ENCODE data around the gene CHST4. TPM values are rescaled to one million over a fixed set of nuclear protein-coding genes. Genes with fewer than 3 reads are reported as not detected.
"Not testable (repeated sequence)": the region's sequence is repeated elsewhere in the genome, so short reads cannot be mapped to it uniquely, and the experiment has no call there.

The CHST4 gene
- total RNA-seq, 1 donor from 2014 or later, result not detected

DNA sequence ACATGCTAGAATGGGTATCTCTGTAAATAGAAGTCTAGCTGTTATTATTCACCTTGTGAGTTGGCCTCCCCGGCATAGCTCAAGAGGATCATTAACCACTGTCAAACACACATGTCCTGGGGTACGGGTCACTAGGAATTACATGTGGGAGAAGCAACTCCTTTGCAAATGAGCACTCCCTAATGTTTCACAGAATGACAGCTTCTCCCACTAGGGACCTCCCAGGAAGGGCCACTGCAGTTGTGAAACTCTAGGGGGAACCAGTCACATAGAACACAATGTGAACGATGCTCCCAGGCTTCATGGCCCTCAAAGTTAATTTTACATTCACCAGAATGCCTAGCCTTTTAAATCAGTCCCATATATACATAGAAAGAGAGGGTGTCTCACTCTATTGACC, 24.7 kb upstream of the CHST4 start:
- POLR2A ChIA-PET, result interaction anchor here (0.6 kb wide), 1 partner anchor 94 kb away, joined by 5 read pairs; no protein-coding TSS in a partner anchor
- Mint-ChIP-seq H3K9me3 (no peaks in the 10 kb centered on the region), H3K4me1 (no peaks in the 10 kb centered on the region), H3K27me3 (peaks cover 26% of the 10 kb centered on the region), H3K4me3 (no peak overlapping the region), H3K36me3 (ENCODE audit: low read depth) (no peaks in the 10 kb centered on the region), H3K27ac (no peak overlapping the region)
- ATAC-seq (ENCODE audit: low read depth) (no peak), DNase-seq (no peak)
- intact Hi-C loops (cut with micrococcal nuclease), result no loop called here
- TF ChIP-seq, protein P1, sequence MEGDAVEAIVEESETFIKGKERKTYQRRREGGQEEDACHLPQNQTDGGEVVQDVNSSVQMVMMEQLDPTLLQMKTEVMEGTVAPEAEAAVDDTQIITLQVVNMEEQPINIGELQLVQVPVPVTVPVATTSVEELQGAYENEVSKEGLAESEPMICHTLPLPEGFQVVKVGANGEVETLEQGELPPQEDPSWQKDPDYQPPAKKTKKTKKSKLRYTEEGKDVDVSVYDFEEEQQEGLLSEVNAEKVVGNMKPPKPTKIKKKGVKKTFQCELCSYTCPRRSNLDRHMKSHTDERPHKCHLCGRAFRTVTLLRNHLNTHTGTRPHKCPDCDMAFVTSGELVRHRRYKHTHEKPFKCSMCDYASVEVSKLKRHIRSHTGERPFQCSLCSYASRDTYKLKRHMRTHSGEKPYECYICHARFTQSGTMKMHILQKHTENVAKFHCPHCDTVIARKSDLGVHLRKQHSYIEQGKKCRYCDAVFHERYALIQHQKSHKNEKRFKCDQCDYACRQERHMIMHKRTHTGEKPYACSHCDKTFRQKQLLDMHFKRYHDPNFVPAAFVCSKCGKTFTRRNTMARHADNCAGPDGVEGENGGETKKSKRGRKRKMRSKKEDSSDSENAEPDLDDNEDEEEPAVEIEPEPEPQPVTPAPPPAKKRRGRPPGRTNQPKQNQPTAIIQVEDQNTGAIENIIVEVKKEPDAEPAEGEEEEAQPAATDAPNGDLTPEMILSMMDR (IDR thresholded peaks at IDR 0.05), result no peak
- CTCF ChIA-PET, result interaction anchor here (0.6 to 6.0 kb wide), 7 partner anchors 21 to 143 kb away, joined by 3 to 135 read pairs (median 4); no protein-coding TSS in a partner anchor

DNA sequence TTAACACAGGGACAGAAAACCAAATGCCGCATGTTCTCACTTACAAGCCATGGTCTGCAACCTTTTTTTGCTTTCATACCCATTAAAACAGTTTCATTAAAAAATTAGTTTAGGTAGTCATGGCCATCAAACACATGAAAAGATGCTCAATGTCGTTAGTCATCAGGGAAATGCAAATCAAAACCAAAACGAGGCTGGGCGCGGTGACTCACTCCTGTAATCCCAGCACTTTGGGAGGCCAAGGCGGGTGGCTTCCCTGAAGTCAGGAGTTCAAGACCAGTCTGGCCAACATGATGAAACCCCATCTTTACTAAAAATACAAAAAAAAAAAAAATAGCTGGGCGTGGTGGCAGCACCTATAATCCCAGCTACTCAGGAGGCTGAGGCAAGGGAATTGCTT, 22.2 kb upstream of the CHST4 start:
- CTCF ChIA-PET, result interaction anchor here (1.3 kb wide), 1 partner anchor 107 kb away, joined by 3 read pairs; no protein-coding TSS in a partner anchor
- POLR2A ChIA-PET, result not testable (repeated sequence)

DNA sequence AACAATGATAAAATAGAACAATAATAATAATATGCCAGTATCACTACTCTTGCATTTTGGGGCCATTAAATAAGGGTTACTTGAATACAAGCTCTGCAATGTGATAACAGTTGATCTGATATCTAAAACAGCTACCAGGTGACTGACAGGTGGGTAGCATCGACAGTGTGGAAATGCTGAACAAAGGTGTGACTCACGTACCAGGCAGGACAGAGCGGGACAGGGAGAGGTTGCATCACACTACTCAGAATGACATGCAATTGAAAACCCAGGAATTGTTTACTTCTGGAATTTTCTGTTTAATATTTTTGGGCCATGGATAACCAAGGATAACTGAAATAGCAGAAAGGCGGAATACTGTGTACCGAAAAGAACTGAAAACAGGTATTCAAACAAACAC, 21.3 kb upstream of the CHST4 start:
- ChIA-PET POLR2A (no interaction called here), CTCF (no interaction called here)
- Mint-ChIP-seq H3K27me3 (peaks cover 24% of the 10 kb centered on the region), H3K27ac (no peak overlapping the region), H3K9me3 (no peaks in the 10 kb centered on the region), H3K4me3 (no peak overlapping the region), H3K4me1 (no peaks in the 10 kb centered on the region), H3K36me3 (ENCODE audit: low read depth) (no peaks in the 10 kb centered on the region)
- ATAC-seq (ENCODE audit: low read depth), result no peak
- intact Hi-C loops (cut with micrococcal nuclease), result no loop called here
- TF ChIP-seq, protein P1 (IDR thresholded peaks at IDR 0.05), result no peak
- DNase-seq, result no peak

More for the DNA sequence above, 22.2 kb upstream of the CHST4 start:
- DNase-seq; H3K9me3 Mint-ChIP-seq; H3K4me3 Mint-ChIP-seq; H3K4me1 Mint-ChIP-seq; ATAC-seq (ENCODE audit: low read depth); H3K36me3 Mint-ChIP-seq (ENCODE audit: low read depth); H3K27ac Mint-ChIP-seq; intact Hi-C loops (cut with micrococcal nuclease): not testable (repeated sequence)
- H3K27me3 Mint-ChIP-seq, result peaks cover 20% of the 10 kb centered on the region

DNA sequence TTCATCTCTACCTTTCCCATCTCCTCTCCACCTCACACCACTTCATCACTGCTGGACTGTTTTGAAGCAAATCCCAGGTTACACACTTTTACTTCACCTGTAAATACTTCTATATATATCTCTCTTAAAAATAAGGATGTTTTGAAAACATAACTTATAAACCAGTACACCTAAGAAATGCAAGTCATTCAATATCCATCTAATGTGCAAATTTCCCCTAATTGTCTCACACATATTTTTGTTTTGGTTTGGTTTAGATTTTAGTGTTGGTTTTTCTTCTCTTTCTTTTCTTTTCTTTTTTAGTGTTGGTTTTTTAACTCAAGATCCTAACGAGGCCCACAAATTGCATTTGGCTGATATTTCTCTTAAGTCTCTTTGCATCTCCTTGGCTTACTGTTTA, 19.2 kb upstream of the CHST4 start:
- DNase-seq (no peak), ATAC-seq (ENCODE audit: low read depth) (no peak)
- Mint-ChIP-seq H3K27me3 (peaks cover 24% of the 10 kb centered on the region), H3K4me3 (no peak overlapping the region), H3K9me3 (no peaks in the 10 kb centered on the region), H3K27ac (no peak overlapping the region), H3K4me1 (no peaks in the 10 kb centered on the region), H3K36me3 (ENCODE audit: low read depth) (no peaks in the 10 kb centered on the region)
- ChIA-PET POLR2A (no interaction called here), CTCF (no interaction called here)
- intact Hi-C loops (cut with micrococcal nuclease), result no loop called here
- TF ChIP-seq, protein P1 (IDR thresholded peaks at IDR 0.05), result no peak

DNA sequence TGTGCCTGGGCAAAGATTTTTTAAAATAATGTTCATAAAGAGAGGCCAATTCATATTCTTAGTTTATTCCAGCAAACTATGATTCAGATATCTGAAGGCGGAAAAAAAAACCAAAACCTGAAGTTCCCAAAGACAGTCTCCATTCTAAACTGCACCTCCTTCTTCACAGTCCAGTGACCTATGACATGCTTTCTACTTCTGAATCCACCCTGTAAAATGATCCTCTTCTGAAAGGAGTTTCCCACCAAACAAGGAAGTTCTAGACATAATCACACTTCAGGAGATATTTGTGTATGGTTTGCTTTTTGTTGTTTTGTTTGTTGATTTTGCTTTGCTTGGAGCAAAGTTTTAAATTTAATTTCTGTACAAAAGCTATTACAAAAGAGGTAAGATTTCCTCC, 12.9 kb upstream of the CHST4 start:
- Mint-ChIP-seq H3K27me3 (peaks cover 17% of the 10 kb centered on the region), H3K9me3 (no peaks in the 10 kb centered on the region), H3K27ac (no peak overlapping the region), H3K4me1 (no peaks in the 10 kb centered on the region), H3K36me3 (ENCODE audit: low read depth) (no peaks in the 10 kb centered on the region), H3K4me3 (no peak overlapping the region)
- intact Hi-C loops (cut with micrococcal nuclease), result no loop called here
- ChIA-PET POLR2A (no interaction called here), CTCF (no interaction called here)
- DNase-seq (no peak), ATAC-seq (ENCODE audit: low read depth) (no peak)
- TF ChIP-seq, protein P1 (IDR thresholded peaks at IDR 0.05), result no peak

DNA sequence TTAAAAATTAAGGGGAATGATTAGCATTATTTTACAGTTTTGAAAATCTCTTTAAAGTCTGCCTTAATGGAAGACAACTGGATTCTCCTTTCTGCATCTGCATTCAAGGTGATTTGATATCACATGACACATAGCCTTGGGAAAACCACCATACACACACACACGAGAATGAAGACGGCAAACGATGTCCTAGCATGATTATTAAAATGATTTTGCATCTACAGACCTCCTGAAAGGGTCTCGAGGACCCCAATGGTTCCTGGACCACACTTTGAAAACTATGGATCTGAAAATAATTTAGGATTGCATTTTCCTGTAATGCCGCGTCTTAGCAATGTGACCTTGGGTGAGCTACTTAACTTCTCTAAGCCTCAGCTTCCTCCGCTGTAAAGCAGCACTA, 11.8 kb upstream of the CHST4 start:
- intact Hi-C loops (cut with micrococcal nuclease), result no loop called here
- ChIA-PET POLR2A (no interaction called here), CTCF (no interaction called here)
- H3K36me3 Mint-ChIP-seq (ENCODE audit: low read depth), result no peaks in the 10 kb centered on the region
- H3K9me3 Mint-ChIP-seq, result no peaks in the 10 kb centered on the region
- H3K27ac Mint-ChIP-seq, result no peak overlapping the region
- ATAC-seq (ENCODE audit: low read depth) (no peak), DNase-seq (no peak)
- peaks cover 13% of the 10 kb centered on the region for H3K27me3 Mint-ChIP-seq
- H3K4me1 Mint-ChIP-seq, result no peaks in the 10 kb centered on the region
- TF ChIP-seq, protein P1 (IDR thresholded peaks at IDR 0.05), result no peak
- no peak overlapping the region for H3K4me3 Mint-ChIP-seq

All from activated B cell treated with CpG ODN at 0.5 μM for 24 hours (primary cell).